Heart right ventricle (tissue), 16 donors: ENCODE measurements around the gene UCHL5. TPM values are rescaled to one million over a fixed set of nuclear protein-coding genes. Genes with fewer than 3 reads are reported as not detected.

Experiments used
- ATAC-seq, 8 donors: fragments of 200-7000 bp; cut with Tn5 transposase; one replicate each; pipeline ENCODE4 v1.9.1; 2020; ENCODE audit warnings: mild to moderate bottlenecking in 8 of 8, moderate library complexity in 8 of 8, moderate number of reproducible peaks in 1 of 8
- DNase-seq, 2 donors: peaks; one replicate each; pipeline ENCODE4 v3.0.0-alpha.2; 2020
- H3K27ac ChIP-seq, 10 donors: fragments of 200-600 bp; sonication (generic) in 2 of 10; one replicate each; pipeline versions ENCODE4 v1.5.0 to v1.8.0; 2020 to 2022; ENCODE audit warnings: mild to moderate bottlenecking in 3 of 10
- H3K27me3 ChIP-seq, 7 donors: fragments of 200-600 bp; one replicate each; pipeline ENCODE4 v1.8.0; 2021 to 2022; ENCODE audit warnings: mild to moderate bottlenecking in 2 of 7
- H3K36me3 ChIP-seq, 9 donors: fragments of 200-600 bp; sonication (generic) in 1 of 9; one replicate each; pipeline versions ENCODE4 v1.5.0 to v1.8.0; 2020 to 2022; ENCODE audit warnings: mild to moderate bottlenecking in 2 of 9
- H3K4me1 ChIP-seq, 9 donors: fragments of 200-600 bp; sonication (generic) in 1 of 9; one replicate each; pipeline versions ENCODE4 v1.5.0 to v1.8.0; 2020 to 2022; ENCODE audit warnings: mild to moderate bottlenecking in 4 of 9
- H3K4me3 ChIP-seq, 10 donors: fragments of 200-600 bp; sonication (generic) in 2 of 10; one replicate each; pipeline versions ENCODE4 v1.5.0 to v1.8.0; 2020 to 2022; ENCODE audit warnings: mild to moderate bottlenecking in 7 of 10, moderate library complexity in 2 of 10
- H3K9me3 ChIP-seq, 11 donors: fragments of 200-600 bp in 10 of 11; sonication (generic) in 2 of 11; one replicate each; pipeline versions ENCODE4 v1.5.0 to v1.8.0; 2013 to 2022; ENCODE audit warnings: mild to moderate bottlenecking in 2 of 11, control low read depth in 1 of 11, moderate library complexity in 1 of 11
- CTCF ChIP-seq, 9 donors: fragments of 200-600 bp; sonication (generic) in 2 of 9; IDR thresholded peaks; one replicate each; pipeline versions ENCODE4 v1.5.0 to v1.8.0; 2021 to 2022; ENCODE audit warnings: antibody characterized with exemption in 9 of 9, mild to moderate bottlenecking in 5 of 9, moderate library complexity in 1 of 9
- WGBS, 2 donors: extraction: QIAGEN DNeasy Blood & Tissue Kit; methylation state at CpG; one replicate each; pipeline ENCODE4 v1.1.7; 2013; ENCODE audit warnings: inconsistent platforms in 1 of 2; 5-methylcytosine and 5-hydroxymethylcytosine counted together
- intact Hi-C, 10 donors: fragments of 100-400 bp; cut with DNase I; formaldehyde crosslinking; loops; one replicate each; pipeline versions ENCODE4 v1.11.1 to v1.14.2; 2022
- polyA plus RNA-seq, 2 donors: library from polyadenylated mRNA; stranded (reverse); fragments of 200-250 nt; gene quantifications; one replicate each; pipeline ENCODE4 v1.2.3, GENCODE V29; 2013
- total RNA-seq, 10 donors: library from RNA; stranded (reverse); fragmentation: NEBNext Ultra II Directional in 3 of 10; extraction: Animal tissue kit (Norgen Biotek cat#: 25700) in 3 of 10; gene quantifications; one replicate each; pipeline versions ENCODE4 v1.2.1 to v1.2.4, GENCODE V29; 2021 to 2023
- donor health status: Arrhythmogenic right ventricular cardiomyopathy.
- donor health status: ischemic (EF 13 %, LVEDD 7.1; RV severe dilation, severe dysfunction).
- donor health status: healthy with polysubstance abuse.
- donor health status: DM: no; HTN: yes; CAD: no.
- donor health status: DM: no; HTN: no; CAD: no.
- donor health status: ischemic (EF 25% LVEDD 6.9; RV normal size, moderate dysfunction).
- donor health status: ischemic (EF 25% LVEDD 5.7; RV mildly dilated, moderate dysfunction).
- donor health status: healthy.
- donor health status: DM: yes; HTN: yes; CAD: no.
- donor health status: Ischemic cardiomyopathy.
- donor health status: ischemic (EF 35%, LVEDD 5.7; RV mildly dilated, moderate dysfunction).
- donor health status: nonischemic (EF 11% LVEDD 7.7; RV severe dilation, severe dysfunction).
- donor health status: DM: yes; HTN: yes; CAD: no.
- donor health status: PGD.
- donor health status: ischemic (EF 29% LVEDD 5.4; RV normal size, mild dysfunction).
- donor health status: nonischemic (EF 23%, LVEDD 6.1; RV moderate dilation, normal function).

The UCHL5 gene
- total and polyA plus RNA-seq, 12 donors = 13.3 to 45.2 (median 34.9) TPM

GRCh38 chr1:193068013-193068412 is 8.9 kb upstream of the UCHL5 start:
- no peak overlapping the region for H3K27ac ChIP-seq
- ATAC-seq = no peak
- no peak for TF ChIP-seq CTCF (IDR thresholded peaks at IDR 0.05)
- peaks cover 3 to 48% (median 30%) of the 10 kb centered on the region in 9 donors for H3K4me1 ChIP-seq
- peaks cover 0 to under 1% (median 0%) of the 10 kb centered on the region in 11 donors for H3K9me3 ChIP-seq
- H3K4me3 ChIP-seq = no peak overlapping the region
- peaks cover 0 to 22% (median 0%) of the 10 kb centered on the region in 9 donors for H3K36me3 ChIP-seq
- H3K27me3 ChIP-seq = no peaks in the 10 kb centered on the region
- DNase-seq = no peak
- intact Hi-C loops = loop anchor here in 3 of 10 donors (5.0 kb wide), 1 partner anchor 34 kb away; no protein-coding TSS in a partner anchor

- intact Hi-C loops = loop anchor here in 3 of 10 donors (5.0 kb wide), 1 partner anchor 36 kb away; no protein-coding TSS in a partner anchor
- Histone ChIP-seq H3K27me3 (no peaks in the 10 kb centered on the region), H3K27ac (no peak overlapping the region), H3K9me3 (peaks cover 0 to 4% (median 0%) of the 10 kb centered on the region in 11 donors), H3K4me3 (no peak overlapping the region), H3K36me3 (peaks cover 0 to 13% (median 0%) of the 10 kb centered on the region in 9 donors), H3K4me1 (peaks cover 3 to 51% (median 39%) of the 10 kb centered on the region in 9 donors)
- WGBS, 2 donors = 84 to 87% methylated on average over 4 of the region's 4 CpGs
- no peak for TF ChIP-seq CTCF (IDR thresholded peaks at IDR 0.05)
- DNase-seq (no peak), ATAC-seq (no peak)
These were observed 7.4 kb upstream of the UCHL5 start for GRCh38 chr1:193066606-193067005.

- peaks cover 0 to 4% (median 0%) of the 10 kb centered on the region in 11 donors for H3K9me3 ChIP-seq
- H3K27me3 ChIP-seq = no peaks in the 10 kb centered on the region
- intact Hi-C loops = loop anchor here in 3 of 10 donors (5.0 kb wide), 1 partner anchor 36 kb away; no protein-coding TSS in a partner anchor
- H3K36me3 ChIP-seq = peaks cover 0 to 13% (median 0%) of the 10 kb centered on the region in 9 donors
- H3K27ac ChIP-seq = no peak overlapping the region
- no peak for ATAC-seq
- H3K4me1 ChIP-seq = peaks cover 1 to 51% (median 39%) of the 10 kb centered on the region in 9 donors
- no peak for DNase-seq
- H3K4me3 ChIP-seq = no peak overlapping the region
- TF ChIP-seq CTCF (IDR thresholded peaks at IDR 0.05) = no peak
These were observed 6.8 kb upstream of the UCHL5 start for GRCh38 chr1:193065954-193066353.

- Histone ChIP-seq H3K9me3 (peaks cover 0 to 4% (median 0%) of the 10 kb centered on the region in 11 donors), H3K27ac (no peak overlapping the region), H3K4me1 (peaks cover 0 to 54% (median 34%) of the 10 kb centered on the region in 9 donors), H3K36me3 (no peaks in the 10 kb centered on the region), H3K4me3 (no peak overlapping the region), H3K27me3 (no peaks in the 10 kb centered on the region)
- 93% methylated on average over 4 of the region's 4 CpGs for WGBS, 2 donors
- intact Hi-C loops = loop anchor here in 1 of 10 donors (5.0 kb wide), 1 partner anchor 39 kb away; no protein-coding TSS in a partner anchor
- no peak for TF ChIP-seq CTCF (IDR thresholded peaks at IDR 0.05)
- DNase-seq (no peak), ATAC-seq (no peak)
These were observed 3.7 kb upstream of the UCHL5 start for GRCh38 chr1:193062698-193063463.
